Measurements from ENCODE around the gene C10orf67.

- TF ChIP-seq CTCF (IDR thresholded peaks at IDR 0.05) (no peak), POLR2A (IDR thresholded peaks at IDR 0.05) (no peak)
These were observed 20.2 kb downstream of the C10orf67 start for GRCh38 chr10:23324351-23324750.

Measured in uterus (tissue), 2 donors.